Ovary (tissue), 9 donors: ENCODE data around the gene ARHGAP10. TPM values are rescaled to one million over a fixed set of nuclear protein-coding genes. Genes with fewer than 3 reads are reported as not detected.

Experiments
- DNase-seq, 5 donors: peaks; one replicate each; pipeline ENCODE4 v3.0.0-alpha.2; 2019 to 2020
- H3K27ac ChIP-seq, 2 donors: fragments of 200-600 bp; one replicate each; pipeline versions ENCODE4 v1.5.1 to v1.8.0; 2019 to 2022
- H3K27me3 ChIP-seq: fragments of 200-600 bp; one replicate; pipeline ENCODE4 v1.8.0; 2022
- H3K36me3 ChIP-seq: fragments of 200-600 bp; sonication (generic); one replicate; pipeline ENCODE4 v1.5.1; 2019
- H3K4me1 ChIP-seq: one replicate; pipeline ENCODE4 v1.8.1; 2013; ENCODE audit warnings: mild to moderate bottlenecking, moderate library complexity; ENCODE audit not compliant: insufficient read depth
- H3K4me3 ChIP-seq: fragments of 200-600 bp; sonication (generic); one replicate; pipeline ENCODE4 v1.5.1; 2017
- H3K9me3 ChIP-seq, 2 donors: fragments of 200-600 bp in 1 of 2; sonication (generic) in 1 of 2; one replicate each; pipeline versions ENCODE4 v1.5.1 to v1.8.1; 2013 to 2019; ENCODE audit warnings: mild to moderate bottlenecking in 1 of 2, moderate library complexity in 1 of 2
- EP300 ChIP-seq: sonication (generic); formaldehyde crosslinking; IDR thresholded peaks from one replicate; pipeline ENCODE4 v1.6.1; 2017; ENCODE audit warnings: antibody characterized with exemption
- POLR2A ChIP-seq: fragments of 450-650 bp; IDR thresholded peaks from one replicate; pipeline ENCODE4 v1.6.1; 2017; ENCODE audit warnings: antibody characterized with exemption, mild to moderate bottlenecking, moderate library complexity
- WGBS, 3 donors: extraction: QIAGEN DNeasy Blood & Tissue Kit in 1 of 3; methylation state at CpG; one replicate each; pipeline versions ENCODE4 v1.1.5 to v1.1.7; 2013 to 2017; 5-methylcytosine and 5-hydroxymethylcytosine counted together
- intact Hi-C, 4 donors: fragments of 100-400 bp; cut with DNase I; formaldehyde crosslinking; loops; one replicate each; pipeline versions ENCODE4 v1.11.0 to v1.15.1; 2022 to 2023
- polyA plus RNA-seq, 2 donors: library from polyadenylated mRNA; stranded (reverse); fragments of 200-250 nt in 1 of 2; fragments of 350-450 nt in 1 of 2; fragmentation: Illumina TruSeq in 1 of 2; extraction: RNeasy Lipid Tissue Mini Kit (QIAGEN cat#74804) in 1 of 2; gene quantifications; one replicate each; pipeline ENCODE4 v1.2.3, GENCODE V29; 2013 to 2014
- total RNA-seq, 7 donors: library from RNA; depleted of rRNA in 2 of 7; stranded (reverse); fragments of >200 nt in 2 of 7; fragmentation: NEBNext Ultra II Directional in 3 of 7; extraction: Animal tissue kit (Norgen Biotek cat#: 25700) in 3 of 7; gene quantifications; one replicate each; pipeline versions ENCODE4 v1.1.0 to v1.2.4, GENCODE V29; 2016 to 2023
- TF ChIP-seq, protein P1 (sequence below), 3 donors: fragments of 450-650 bp in 2 of 3; fragments of 200-600 bp in 1 of 3; IDR thresholded peaks; one replicate each; pipeline versions ENCODE4 v1.5.1 to v1.8.0; 2016 to 2022; ENCODE audit warnings: antibody characterized with exemption in 3 of 3, mild to moderate bottlenecking in 1 of 3
- donor health status: DM: no; HTN: no; CAD: no; lungs with moderate emphysema.
- donor health status: DM: no; HTN: no; CAD: no.
- donor health status: Bipolar disorder and iron deficiency.
- donor health status: DM: yes; HTN: yes; CAD: no.
- donor health status: DM: no; HTN: no; CAD: no.
- donor health status: DM: yes; HTN: yes; CAD: no.

Gene ARHGAP10
- total and polyA plus RNA-seq, 9 donors, result 37.1 to 76.7 (median 63.8) TPM

DNA sequence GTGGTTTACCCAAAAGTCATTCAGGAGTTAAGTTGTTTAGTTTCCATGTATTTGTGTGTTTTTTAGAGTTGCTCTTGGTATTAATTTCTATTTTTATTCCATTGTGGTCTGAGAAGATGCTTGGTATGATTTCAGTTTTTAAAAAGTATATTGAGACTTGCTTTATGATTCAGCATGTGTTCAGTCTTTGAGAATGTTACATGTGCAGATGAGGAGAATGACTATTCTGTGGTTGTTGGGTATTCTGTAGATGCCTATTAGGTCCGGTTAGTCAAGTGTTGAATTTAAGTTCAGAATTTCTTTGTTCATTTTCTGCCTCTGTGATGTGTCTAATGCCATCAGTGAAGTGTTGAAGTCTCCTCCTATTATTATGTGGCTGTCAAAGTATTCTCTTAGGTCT is 249.4 kb downstream of the ARHGAP10 start:
- Histone ChIP-seq H3K4me3 (no peak overlapping the region), H3K36me3 (no peaks in the 10 kb centered on the region), H3K4me1 (peaks cover 2% of the 10 kb centered on the region), H3K27me3 (no peaks in the 10 kb centered on the region), H3K9me3 (no peaks in the 10 kb centered on the region), H3K27ac (no peak overlapping the region)
- 92 to 97% (median 95%) methylated on average over 1 of the region's 1 CpG for WGBS, 3 donors
- intact Hi-C loops, result no loop called here
- DNase-seq, result no peak
- TF ChIP-seq, protein P1, sequence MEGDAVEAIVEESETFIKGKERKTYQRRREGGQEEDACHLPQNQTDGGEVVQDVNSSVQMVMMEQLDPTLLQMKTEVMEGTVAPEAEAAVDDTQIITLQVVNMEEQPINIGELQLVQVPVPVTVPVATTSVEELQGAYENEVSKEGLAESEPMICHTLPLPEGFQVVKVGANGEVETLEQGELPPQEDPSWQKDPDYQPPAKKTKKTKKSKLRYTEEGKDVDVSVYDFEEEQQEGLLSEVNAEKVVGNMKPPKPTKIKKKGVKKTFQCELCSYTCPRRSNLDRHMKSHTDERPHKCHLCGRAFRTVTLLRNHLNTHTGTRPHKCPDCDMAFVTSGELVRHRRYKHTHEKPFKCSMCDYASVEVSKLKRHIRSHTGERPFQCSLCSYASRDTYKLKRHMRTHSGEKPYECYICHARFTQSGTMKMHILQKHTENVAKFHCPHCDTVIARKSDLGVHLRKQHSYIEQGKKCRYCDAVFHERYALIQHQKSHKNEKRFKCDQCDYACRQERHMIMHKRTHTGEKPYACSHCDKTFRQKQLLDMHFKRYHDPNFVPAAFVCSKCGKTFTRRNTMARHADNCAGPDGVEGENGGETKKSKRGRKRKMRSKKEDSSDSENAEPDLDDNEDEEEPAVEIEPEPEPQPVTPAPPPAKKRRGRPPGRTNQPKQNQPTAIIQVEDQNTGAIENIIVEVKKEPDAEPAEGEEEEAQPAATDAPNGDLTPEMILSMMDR (IDR thresholded peaks at IDR 0.05), result no peak
- TF ChIP-seq EP300 (no peak), POLR2A (no peak)

DNA sequence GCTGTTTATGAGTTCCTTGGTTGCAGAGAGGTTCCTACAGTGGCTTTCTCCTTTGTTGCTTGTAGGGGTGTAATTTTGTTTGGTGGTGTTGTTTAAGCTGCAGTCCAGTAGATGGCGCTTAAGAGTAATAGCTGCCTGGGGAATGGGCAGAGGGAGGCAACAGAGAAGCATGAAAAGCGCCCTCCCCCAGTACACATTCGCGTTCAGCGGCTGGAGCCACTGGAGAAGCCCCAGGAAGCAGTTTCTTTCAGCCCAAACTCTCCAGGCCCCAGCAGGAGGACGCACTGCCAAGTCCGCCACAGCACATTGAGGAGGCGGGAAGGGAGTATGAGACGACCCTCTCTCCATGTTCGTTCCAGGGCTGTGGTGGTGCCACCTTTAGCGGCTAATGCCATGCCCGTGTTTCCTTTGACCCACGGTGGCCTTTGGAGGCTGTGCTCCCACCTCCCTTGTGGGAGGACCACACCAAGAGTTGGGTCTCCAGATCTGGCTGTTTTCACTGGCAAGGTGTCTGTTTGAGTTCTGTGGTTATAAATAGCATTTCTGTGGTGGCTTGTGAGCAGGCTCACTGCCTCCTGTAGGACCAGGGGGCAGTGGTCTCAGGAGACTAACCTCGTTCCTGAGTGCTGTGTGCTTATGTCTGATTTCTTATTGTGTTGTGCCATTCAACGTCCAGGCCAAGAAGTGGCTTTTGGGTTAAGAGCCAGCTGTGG is 252.3 kb downstream of the ARHGAP10 start:
- TF ChIP-seq, protein P1 (IDR thresholded peaks at IDR 0.05), result peak in 1 of 3 donors; percentile 8
- no peak for TF ChIP-seq EP300
- 78 to 80% (median 80%) methylated on average over 15 of the region's 15 CpGs for WGBS, 3 donors

DNA sequence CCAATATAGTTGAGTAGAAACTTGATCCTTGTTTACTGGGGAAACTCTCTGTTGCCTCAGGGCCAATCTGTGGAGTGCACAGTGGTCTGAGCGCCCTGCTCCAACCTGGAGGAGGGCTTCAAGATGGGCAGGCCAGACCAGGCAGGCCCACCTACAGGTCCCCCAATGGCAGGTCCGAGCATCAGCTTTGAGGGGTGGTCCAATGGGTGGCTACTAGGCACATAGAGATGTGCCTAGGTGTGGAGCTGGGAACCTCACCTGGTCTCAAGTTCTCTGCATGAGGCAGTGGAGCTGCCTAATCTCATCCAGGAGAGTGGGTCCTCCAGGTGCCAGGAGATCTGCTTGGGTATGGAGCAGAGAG is 252.9 kb downstream of the ARHGAP10 start:
- Histone ChIP-seq H3K36me3 (no peaks in the 10 kb centered on the region), H3K27ac (no peak overlapping the region), H3K4me1 (peaks cover 2% of the 10 kb centered on the region), H3K9me3 (no peaks in the 10 kb centered on the region), H3K4me3 (no peak overlapping the region), H3K27me3 (no peaks in the 10 kb centered on the region)
- DNase-seq, result no peak
- TF ChIP-seq EP300, result no peak
- TF ChIP-seq, protein P1 (IDR thresholded peaks at IDR 0.05), result no peak
- TF ChIP-seq POLR2A, result no peak
- intact Hi-C loops, result no loop called here
- WGBS, 3 donors, result 96 to 100% (median 99%) methylated on average over 1 to 2 of the region's 2 CpGs

More for the DNA sequence above, 252.3 kb downstream of the ARHGAP10 start:
- H3K4me1 ChIP-seq, result peaks cover 2% of the 10 kb centered on the region
- DNase-seq, result no peak
- no peak overlapping the region for H3K27ac ChIP-seq
- no peaks in the 10 kb centered on the region for H3K27me3 ChIP-seq
- no peak overlapping the region for H3K4me3 ChIP-seq
- no peaks in the 10 kb centered on the region for H3K36me3 ChIP-seq
- intact Hi-C loops, result no loop called here
- no peaks in the 10 kb centered on the region for H3K9me3 ChIP-seq

DNA sequence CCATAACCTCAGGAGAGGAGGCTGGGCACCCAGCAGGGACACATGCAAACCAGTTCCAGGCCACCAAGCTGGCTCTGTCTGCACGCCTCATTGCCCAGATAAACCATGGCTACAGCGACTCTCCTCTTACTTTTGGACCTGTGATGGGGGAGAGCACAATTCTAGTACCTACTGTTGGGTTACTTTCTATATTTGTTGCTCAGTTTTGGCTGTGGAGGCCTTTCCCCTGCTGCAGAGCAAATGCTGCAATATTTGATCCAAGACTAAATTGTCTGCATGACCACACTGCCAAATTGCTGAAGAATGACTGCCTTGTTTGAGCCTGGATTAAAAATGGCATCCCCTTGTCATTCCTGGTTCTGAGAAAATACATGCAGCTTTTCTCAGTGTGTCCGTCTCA is 253.5 kb downstream of the ARHGAP10 start:
- no peak for TF ChIP-seq POLR2A
- TF ChIP-seq, protein P1 (IDR thresholded peaks at IDR 0.05), result no peak
- no peak for TF ChIP-seq EP300
- Histone ChIP-seq H3K27me3 (no peaks in the 10 kb centered on the region), H3K9me3 (no peaks in the 10 kb centered on the region), H3K27ac (no peak overlapping the region), H3K36me3 (no peaks in the 10 kb centered on the region), H3K4me1 (peaks cover 2% of the 10 kb centered on the region), H3K4me3 (no peak overlapping the region)
- no peak for DNase-seq
- WGBS, 3 donors, result 95 to 100% (median 98%) methylated on average over 3 of the region's 3 CpGs
- intact Hi-C loops, result no loop called here
